Measurements from ENCODE around the gene SLC6A5.

The SLC6A5 gene

DNA sequence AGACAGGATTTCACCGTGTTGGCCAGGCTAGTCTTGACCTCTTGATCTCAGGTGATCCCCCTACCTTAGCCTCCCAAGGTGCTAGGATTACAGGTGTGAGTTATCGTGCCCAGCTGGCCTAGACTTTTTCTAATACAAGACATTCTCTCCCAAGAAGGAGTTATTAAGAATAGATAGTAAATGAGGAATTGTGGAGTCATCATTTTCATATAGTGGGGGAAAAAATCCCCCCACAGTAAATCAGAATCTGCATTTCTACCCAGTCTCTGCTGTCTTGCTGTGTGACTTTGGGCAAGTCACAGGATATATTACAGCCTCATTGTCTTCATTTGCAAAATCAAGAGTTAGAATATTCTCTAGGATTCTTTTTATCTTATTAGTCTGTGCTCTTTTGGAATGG, 21.6 kb downstream of the SLC6A5 start:
- DNase-seq (ENCODE audit: low read depth in 1 of 2, low spot score in 1 of 2), result no peak

GRCh38 chr11:20621679-20622078, 22.3 kb downstream of the SLC6A5 start:
- no peak for DNase-seq (ENCODE audit: low read depth in 1 of 2, low spot score in 1 of 2)

GRCh38 chr11:20623252-20623651, 23.8 kb downstream of the SLC6A5 start:
- DNase-seq (ENCODE audit: low read depth in 1 of 2, low spot score in 1 of 2), result no peak

DNA sequence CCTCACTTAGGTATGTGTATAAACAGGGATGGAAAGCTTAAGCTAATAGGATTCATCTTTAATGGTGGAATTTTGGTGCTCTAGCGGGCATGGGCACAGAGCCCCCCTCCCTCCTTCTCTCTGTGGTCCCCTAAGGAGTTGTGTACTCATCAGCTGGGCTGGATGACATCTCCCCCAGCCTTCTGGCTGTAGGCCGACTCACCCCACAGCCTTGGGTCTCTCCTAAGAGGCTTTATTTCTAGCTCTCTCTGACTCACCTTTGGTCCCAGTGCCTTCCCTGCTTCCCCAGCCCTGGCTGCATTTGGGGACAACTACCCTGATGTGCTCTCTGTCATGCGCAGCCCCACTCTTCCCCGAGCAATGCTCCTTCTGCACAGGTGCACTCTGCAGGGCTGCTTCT, 26.9 kb downstream of the SLC6A5 start:
- DNase-seq (ENCODE audit: low read depth in 1 of 2, low spot score in 1 of 2), result no peak

DNA sequence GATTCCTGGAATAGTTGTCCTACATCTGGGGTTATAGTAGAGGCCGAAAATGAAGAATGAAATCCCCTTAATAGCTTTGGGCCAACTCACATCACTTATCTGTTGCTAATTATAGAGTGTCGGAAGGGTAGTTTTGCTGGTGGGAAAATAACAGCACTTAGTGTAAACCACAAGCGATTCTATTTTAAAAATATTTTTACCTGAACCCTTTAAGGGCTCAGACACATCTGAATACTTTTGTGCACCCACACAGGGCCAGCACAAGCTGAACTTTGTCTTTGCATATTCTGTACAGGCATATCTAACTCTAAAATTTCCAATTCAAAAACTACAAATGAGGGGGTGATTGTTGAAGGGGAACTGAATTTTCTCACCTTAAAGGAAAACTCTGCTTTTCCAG, 27.6 kb downstream of the SLC6A5 start:
- DNase-seq (ENCODE audit: low read depth in 1 of 2, low spot score in 1 of 2), result no peak

DNA sequence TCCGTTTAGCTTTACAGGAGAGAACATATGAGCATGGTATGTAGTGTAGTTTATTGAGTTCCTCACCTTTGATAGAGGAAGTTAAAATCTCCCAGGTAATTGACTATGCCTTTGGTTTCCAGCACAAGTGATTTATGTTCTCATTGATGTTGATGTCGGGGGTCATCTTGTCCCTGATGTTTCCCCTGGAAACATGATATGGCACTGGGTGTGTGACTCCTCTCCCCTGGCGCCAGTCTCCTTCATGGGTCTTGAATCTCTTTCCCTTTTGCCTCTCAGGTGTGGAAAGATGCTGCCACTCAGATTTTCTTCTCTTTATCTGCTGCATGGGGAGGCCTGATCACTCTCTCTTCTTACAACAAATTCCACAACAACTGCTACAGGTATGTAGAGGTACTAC, 28.3 kb downstream of the SLC6A5 start:
- DNase-seq (ENCODE audit: low read depth in 1 of 2, low spot score in 1 of 2), result no peak

DNA sequence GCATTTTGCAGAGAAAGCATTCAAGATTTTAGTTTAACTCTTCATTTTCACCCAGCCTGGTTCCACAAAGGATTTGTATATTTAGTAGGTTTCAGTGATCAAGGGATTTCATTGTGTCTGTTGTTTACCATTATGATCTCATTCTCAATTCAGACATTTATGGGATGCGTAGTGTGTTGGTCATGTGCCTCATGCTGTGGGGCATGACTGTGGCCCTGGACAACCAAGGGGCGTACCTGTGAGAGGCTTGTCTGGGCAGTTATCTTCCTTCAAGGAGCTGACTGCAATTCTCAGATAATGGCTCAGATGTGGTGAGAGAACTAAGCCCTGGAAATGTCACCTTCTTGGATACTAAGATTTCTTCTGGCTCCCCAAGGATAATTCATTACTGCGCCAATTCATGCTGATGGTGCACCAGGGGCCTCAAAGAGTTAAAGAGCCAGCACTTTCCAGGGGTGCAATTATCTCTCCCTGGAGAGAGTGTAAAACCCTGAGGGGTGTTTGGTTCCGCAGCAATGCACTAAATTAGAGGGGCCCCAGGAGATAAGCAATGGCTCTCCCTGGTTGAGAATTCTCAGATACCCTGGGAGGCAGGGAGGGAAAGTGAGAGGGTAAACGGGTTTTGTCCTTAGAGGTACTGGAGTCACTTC, 32.2 kb downstream of the SLC6A5 start:
- DNase-seq (ENCODE audit: low read depth in 1 of 2, low spot score in 1 of 2), result no peak

DNA sequence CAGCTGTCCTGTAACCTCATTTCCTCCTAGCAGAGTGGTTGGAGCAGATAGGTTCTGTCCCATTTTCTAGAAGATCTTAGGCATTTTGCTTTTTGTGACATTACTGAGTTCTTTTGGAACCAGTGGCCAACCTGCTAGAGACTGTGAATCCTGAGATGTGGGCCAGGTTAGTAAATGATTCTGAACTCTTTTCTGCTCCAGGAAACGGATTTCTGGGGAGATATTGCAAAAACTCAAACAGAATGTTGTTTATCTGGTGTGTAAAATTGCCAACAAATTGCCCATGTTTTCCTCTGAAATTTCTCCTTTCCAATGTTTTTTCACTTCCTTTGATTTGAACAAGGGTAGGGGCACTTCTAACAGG, 32.7 kb downstream of the SLC6A5 start:
- no peak for DNase-seq (ENCODE audit: low read depth in 1 of 2, low spot score in 1 of 2)

DNA sequence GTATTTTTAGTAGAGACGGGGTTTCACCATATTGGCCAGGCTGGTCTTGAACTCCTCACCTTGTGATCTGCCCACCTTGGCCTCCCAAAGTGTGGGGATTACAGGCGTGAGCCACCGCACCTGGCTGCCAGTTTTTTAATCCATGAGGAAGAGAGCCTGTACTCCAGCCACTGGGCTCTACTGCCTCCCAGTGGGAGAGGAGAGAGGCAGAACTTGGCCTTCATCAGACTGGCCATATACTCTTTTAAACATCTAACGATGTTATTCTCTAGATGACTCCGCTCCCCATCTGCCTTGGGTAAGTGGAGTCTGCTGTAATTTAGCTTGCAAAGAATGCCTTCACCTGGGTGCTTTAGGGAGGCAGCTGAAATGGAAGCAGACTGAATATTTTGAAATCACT, 34.6 kb downstream of the SLC6A5 start:
- DNase-seq (ENCODE audit: low read depth in 1 of 2, low spot score in 1 of 2), result no peak

DNA sequence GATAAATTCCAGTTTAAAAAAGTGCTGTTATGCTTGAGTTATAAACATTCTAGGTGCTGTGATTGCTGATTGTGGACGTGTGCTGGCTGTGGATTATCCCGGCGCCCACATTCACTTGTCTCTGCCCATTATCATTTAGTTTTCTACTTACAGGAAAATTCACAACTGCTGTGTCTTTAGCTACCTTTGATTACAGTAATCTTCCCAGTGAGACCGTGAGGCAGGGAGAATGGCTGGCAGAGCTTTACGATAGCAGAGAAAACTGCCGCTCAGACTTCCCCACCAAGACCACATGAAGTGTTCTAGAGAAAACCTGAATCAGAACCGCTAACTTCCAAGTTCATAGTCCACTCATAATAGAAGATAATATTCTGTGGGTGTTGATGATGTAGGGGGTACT, 35.4 kb downstream of the SLC6A5 start:
- no peak for DNase-seq (ENCODE audit: low read depth in 1 of 2, low spot score in 1 of 2)

DNA sequence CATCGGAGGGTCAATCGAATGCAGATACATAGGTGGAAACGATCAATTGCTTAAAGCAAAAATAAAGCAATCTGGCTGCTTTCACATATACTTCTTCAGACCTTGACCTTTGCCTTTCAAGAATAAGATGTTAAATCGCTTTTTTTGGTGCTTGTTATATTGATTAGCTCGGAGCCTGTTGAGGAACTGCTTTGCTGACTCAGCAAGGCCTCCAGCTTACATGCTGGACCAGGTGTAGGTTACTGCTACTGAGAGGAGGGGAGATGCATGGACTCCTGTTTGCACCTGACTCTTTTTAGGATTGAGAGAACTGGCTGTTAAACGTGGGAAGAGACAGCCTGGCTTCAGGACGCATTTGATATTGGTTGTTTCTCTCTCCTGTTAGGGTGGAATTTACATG, 38.7 kb downstream of the SLC6A5 start:
- no peak for DNase-seq (ENCODE audit: low read depth in 1 of 2, low spot score in 1 of 2)

DNA sequence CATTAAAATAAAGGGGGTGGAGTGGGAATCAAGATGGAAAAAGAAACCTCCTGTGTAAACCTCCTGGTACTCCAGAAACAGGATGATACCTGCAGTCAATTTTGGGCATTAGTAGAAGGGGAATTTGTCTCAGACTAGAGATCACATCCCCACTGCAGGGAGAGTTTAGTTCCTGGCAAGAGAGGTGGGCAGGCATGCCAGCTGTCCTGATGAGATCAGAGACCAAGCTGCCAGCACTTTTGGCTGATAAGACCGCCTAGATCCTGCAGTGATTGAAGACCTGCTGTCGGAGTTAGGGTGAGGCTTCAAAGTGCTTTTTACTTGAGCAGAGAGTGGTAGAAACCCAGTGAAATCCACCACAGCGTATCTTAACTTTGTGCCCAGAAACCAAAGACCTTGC, 40.3 kb downstream of the SLC6A5 start:
- DNase-seq (ENCODE audit: low read depth in 1 of 2, low spot score in 1 of 2), result no peak

- no peak for DNase-seq (ENCODE audit: low read depth in 1 of 2, low spot score in 1 of 2)
Measured at GRCh38 chr11:20640401-20640800, 41.0 kb downstream of the SLC6A5 start.

DNA sequence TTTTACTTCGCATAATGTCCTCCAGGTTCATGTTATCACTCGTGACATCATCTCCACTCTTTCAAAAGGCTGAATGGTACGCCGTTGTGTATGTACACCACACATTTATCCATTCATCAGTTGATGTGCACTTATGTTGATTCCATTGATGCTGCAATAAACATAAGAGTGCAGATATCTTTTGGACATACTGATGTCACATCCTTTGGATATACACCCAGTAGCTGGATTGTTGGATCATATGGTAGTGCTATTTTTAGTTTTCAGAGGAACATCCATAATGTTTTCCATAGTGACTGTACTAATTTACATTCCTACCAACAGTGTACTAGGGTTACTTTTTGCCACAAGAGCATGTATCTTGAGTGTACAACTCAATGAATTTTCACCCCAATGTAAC, 45.0 kb downstream of the SLC6A5 start:
- no peak for DNase-seq (ENCODE audit: low read depth in 1 of 2, low spot score in 1 of 2)

GRCh38 chr11:20647976-20648565, 48.7 kb downstream of the SLC6A5 start:
- DNase-seq (ENCODE audit: low read depth in 1 of 2, low spot score in 1 of 2), result no peak

GRCh38 chr11:20652150-20652806, 52.9 kb downstream of the SLC6A5 start:
- DNase-seq (ENCODE audit: low read depth in 1 of 2, low spot score in 1 of 2), result no peak

GRCh38 chr11:20654038-20654437, 54.6 kb downstream of the SLC6A5 start:
- DNase-seq (ENCODE audit: low read depth in 1 of 2, low spot score in 1 of 2), result no peak

DNA sequence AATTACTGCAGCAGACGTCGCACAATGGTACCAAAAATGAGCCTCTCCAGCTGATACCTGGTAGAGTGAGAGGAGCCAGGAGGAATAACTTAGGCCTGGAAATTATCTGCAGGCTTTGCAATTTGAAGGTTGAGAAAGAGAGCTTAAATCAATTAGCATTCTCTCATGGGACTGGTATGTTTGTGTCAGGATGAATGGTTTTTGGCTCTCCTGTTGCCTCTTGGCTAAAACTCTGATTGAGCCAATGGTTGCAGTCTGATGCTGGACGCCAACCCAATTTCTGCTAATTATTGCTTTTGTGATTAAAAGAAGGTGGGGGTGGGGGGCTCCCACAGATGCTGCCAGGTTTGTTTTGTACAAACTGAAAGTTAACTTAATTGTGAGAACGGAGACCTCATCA, 57.5 kb downstream of the SLC6A5 start:
- DNase-seq (ENCODE audit: low read depth in 1 of 2, low spot score in 1 of 2), result no peak

DNA sequence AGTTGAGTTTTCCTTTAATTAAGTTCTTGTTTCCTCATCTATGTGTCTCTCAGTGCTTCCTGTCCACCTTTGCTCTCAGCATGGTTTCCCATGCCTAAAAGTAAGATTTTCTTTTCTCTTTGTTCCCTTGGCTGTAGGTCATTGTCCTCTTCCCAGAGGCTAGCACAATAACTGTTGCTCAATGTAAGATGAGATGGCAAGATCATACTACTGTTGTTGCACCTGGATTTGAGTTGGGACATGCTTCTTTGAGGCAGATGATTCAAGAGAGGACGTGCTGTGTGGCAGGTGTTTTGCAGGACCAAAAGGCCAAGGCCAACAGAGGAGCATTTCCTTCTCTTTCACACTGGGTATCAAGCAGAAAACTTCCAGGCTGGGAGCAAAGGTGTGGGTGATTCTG, 58.7 kb downstream of the SLC6A5 start:
- DNase-seq (ENCODE audit: low read depth in 1 of 2, low spot score in 1 of 2), result no peak

DNA sequence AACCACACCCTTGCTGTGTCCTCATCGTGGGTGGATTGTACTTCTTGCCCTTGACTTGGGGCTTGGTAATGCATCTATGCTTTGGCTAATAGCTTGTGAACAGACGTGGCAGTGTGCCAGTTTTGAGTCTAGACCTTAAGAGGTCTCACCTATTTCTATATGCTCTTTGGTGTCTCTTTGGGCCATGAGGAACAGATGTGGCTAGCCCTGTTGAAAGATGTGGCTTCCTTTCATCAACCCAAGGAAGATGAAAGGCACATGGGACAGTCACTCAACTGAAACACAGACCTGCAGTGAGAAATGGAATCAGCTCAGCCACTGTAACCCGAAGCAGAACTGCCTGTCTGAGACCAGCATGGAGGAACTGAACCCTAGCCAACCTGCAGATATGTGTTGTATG, 62.0 kb downstream of the SLC6A5 start:
- DNase-seq (ENCODE audit: low read depth in 1 of 2, low spot score in 1 of 2), result no peak

- no peak for DNase-seq (ENCODE audit: low read depth in 1 of 2, low spot score in 1 of 2)
Measured at GRCh38 chr11:20661850-20662249, 62.4 kb downstream of the SLC6A5 start.

DNA sequence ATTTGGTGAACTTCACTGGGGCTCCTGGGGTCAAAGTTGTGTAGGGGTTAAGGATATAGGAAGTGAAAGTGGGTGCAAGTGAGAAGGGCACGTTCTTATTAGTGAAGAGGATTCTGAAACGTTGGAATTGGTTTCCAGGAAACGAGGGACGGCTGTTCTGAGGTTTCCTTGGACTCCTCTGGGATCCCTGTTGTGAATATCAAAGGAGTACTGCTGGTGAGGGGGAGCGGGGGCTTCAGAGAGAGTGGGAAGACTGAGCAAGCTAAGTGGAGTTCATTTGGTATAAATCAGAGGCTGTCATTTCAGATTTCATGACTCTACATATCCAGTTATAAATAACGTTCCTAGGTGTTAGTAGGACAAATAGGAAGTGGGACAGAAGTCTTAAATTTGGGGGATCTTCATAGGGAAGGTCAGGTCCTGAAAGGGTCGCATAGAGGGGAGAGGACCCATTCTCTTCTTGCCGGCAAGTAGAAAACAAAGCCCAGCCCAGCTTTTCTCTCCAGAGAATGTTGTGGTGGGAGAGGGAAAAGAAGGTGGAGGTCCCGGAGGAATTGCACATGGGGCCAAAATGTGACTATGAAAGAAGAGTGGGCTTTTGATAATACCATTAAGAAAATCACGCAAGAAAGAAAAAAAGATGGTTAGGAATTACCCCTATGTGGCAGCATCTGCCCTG, 68.9 kb downstream of the SLC6A5 start:
- no peak for DNase-seq (ENCODE audit: low read depth in 1 of 2, low spot score in 1 of 2)

Data from stimulated activated CD4-positive, alpha-beta T cell treated with anti-CD3 and anti-CD28 coated beads, Interleukin-15, amount 100 ng/mL, for 1 hour (primary cell).